NK-92 (cell line): ENCODE data around the gene MEPE.
"Not testable (repeated sequence)": the region's sequence is repeated elsewhere in the genome, so short reads cannot be mapped to it uniquely, and the experiment has no call there.

ENCODE experiments used
- DNase-seq: peaks from one replicate; lab custom pipeline; 2025; ENCODE audit not compliant: unreplicated experiment; lab: John Stamatoyannopoulos, UW

The MEPE gene

DNA sequence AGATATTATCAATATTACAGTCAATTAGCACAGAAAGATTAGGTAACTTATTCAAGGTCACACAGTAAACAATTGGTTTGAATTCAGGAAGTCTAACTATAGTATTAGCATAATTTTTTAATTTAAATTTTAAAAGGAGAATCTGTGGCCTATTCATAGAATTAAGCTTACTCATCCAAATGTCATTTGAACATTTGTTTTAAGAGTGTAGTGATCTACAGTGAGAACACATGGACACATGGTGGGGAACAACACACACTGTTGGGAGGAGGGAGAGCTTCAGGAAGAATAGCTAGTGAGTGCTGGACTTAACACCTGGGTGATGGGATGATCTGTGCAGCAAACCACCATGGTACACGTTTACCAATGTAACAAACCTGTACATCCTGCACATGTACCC, 48.3 kb downstream of the MEPE start:
- DNase-seq: no peak

DNA sequence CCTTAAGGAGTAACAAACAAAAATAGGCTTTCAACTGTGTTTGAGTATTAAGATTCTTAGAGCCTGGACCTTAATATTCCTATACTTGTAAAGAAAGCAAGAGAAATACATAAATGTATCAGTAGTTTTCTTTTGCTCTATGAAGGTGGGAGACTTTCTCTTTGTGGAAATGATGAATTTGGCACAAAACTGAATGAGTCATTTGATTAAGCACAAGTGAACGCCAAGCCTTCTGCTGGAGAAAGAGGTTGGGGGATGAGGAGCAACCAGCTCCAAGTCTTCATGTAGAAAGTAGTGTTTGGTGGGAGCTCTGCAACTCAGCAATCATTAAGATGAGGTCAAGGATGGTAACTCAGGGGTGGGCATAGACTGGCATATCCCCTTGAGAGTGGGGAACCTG, 49.6 kb downstream of the MEPE start:
- no peak for DNase-seq

DNA sequence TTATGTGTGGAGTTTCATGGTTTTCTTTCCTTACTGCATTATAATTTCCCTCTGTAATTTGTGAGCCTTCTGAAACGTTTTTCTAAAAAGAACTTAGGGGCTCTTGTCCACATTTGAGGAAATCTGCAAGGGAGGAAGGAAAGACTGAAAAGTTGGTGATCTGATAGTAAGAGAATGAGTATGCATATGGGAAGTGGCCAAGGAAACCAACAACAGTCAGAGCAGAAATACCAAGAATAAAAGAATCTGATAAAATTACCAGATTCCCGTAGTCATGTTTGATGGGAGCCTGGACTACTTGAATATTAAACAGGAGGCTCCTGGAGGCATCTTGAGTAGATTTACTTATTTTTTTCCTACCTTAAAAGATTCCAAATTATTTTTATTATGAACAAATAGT, 50.1 kb downstream of the MEPE start:
- no peak for DNase-seq

DNA sequence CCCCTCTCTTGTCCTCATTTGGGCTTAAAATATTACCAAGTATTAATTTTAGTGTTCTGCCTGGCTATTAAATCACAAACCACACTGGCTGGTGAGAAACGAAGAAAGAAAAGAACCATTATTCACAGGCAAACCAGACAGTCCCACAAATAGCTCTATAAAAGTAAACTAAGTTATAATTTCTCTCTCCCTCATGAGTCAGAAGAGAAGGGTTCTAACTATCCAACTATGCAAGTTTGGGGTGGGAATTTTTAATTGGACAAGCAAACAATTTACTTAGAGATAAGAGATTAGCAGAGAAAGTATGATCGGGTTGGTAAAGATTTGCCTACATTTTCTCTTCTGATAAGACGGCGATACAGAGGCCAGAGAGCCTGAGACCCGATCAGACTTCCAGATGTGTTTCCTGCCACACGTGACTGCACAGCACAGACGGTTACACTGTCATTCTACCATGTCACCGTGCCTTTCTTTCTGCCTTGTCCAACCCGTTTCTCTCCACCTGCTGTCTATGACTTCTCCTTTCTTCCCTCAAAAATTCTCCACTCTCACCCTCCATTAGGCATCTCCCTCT, 52.3 kb downstream of the MEPE start:
- no peak for DNase-seq

DNA sequence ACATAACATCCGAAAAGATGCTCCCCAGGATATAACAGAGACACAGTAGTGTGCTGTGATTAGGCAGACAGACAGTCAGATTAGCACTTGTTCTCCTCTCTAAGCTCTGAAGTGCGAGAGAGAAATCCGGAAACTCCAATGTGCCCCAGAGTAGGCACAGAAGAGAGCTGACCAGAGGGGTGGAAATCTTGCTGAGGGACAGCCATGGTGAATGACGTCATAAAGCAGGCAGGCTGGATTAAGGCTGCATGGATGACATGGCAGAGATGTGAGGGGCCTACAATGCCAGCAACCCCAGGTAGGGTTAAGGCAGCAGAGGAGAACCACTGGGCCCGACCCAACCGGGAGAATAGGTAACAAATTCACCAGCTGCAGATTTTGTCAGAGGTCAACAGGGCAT, 53.3 kb downstream of the MEPE start:
- DNase-seq: no peak

DNA sequence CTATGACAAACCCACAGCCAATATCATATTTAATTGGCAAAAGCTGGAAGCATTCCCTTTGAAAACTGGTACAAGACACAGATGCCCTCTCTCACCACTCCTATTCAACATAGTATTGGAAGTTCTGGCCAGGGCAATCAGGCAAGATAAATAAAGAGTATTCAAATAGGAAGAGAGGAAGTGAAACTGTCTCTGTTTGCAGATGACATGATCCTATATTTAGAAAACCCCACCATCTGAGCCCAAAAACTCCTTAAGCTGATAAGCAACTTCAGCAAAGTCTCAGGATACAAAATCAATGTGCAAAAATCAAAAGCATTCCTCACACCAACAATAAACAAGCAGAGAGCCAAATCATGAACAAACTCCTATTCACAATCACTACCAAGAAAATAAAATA, 58.0 kb downstream of the MEPE start:
- DNase-seq: not testable (repeated sequence)

DNA sequence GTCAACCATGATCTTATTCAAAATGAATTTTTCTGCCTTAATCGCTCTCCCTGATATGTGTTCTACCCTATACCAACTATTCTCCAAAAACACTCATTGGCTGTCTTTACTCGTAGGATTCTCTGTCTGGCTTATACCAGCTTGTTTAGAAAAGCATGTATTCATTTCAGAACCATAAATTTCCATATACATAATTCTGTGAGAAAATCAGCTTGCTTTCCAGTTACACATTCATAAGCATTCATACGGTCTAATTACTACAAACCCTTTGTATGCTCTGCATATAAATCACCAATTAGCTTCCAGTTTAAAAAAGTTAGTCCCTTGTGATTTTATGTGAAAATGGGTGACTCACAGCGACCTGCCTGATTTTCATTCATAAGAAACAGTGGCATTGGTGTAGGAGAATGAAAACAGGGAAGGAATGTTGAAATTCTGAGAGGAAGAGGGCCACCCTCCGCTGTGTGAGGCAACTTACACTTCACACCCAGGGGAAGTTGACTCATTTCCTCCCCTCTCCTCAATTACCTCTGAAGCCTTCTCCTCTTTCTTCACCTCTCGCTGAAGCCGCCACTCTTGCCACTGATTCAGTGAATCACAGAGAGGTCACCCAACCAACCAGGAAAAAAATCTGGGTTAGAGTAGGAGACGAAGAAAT, 63.3 kb downstream of the MEPE start:
- DNase-seq: no peak
